Transverse colon (tissue), 4 donors: ENCODE data around the gene PHF1. TPM values are rescaled to one million over a fixed set of nuclear protein-coding genes. Genes with fewer than 3 reads are reported as not detected.

Experiments used
- DNase-seq: peaks from one replicate; pipeline ENCODE4 v3.0.0-alpha.2; 2019
- H3K27ac ChIP-seq, 4 donors: fragments of 200-600 bp; sonication (generic); 2 replicates each; pipeline ENCODE4 v1.5.1; 2016 to 2018; ENCODE audit warnings: inconsistent platforms in 4 of 4
- H3K27me3 ChIP-seq: fragments of 200-600 bp; sonication (generic); 2 replicates; pipeline ENCODE4 v1.5.1; 2017; ENCODE audit warnings: inconsistent platforms
- H3K36me3 ChIP-seq, 4 donors: fragments of 200-600 bp; sonication (generic); 2 replicates each; pipeline ENCODE4 v1.5.1; 2017 to 2019; ENCODE audit warnings: inconsistent platforms in 4 of 4
- H3K4me1 ChIP-seq, 4 donors: fragments of 200-600 bp; sonication (generic); 2 replicates each; pipeline ENCODE4 v1.5.1; 2017 to 2020; ENCODE audit warnings: inconsistent platforms in 4 of 4
- H3K4me3 ChIP-seq, 4 donors: fragments of 200-600 bp; sonication (generic); 1 replicate in 1 of 4; 2 replicates in 3 of 4; pipeline versions ENCODE4 v1.5.1 to v1.6.1; 2017 to 2019; ENCODE audit warnings: inconsistent platforms in 4 of 4
- H3K9me3 ChIP-seq, 2 donors: fragments of 200-600 bp; sonication (generic); 2 replicates each; pipeline ENCODE4 v1.5.1; 2017 to 2019; ENCODE audit warnings: inconsistent platforms in 2 of 2
- EP300 ChIP-seq: sonication (generic); formaldehyde crosslinking; IDR thresholded peaks from one replicate; pipeline ENCODE4 v1.6.1; 2017; ENCODE audit warnings: antibody characterized with exemption, low read depth
- POLR2A ChIP-seq: fragments of 450-650 bp; IDR thresholded peaks from one replicate; pipeline ENCODE4 v1.6.1; 2016; ENCODE audit warnings: antibody characterized with exemption, mild to moderate bottlenecking, moderate library complexity
- POLR2AphosphoS5 ChIP-seq, 3 donors: sonication (generic); formaldehyde crosslinking; IDR thresholded peaks; one replicate each; pipeline ENCODE4 v1.6.1; 2016; ENCODE audit warnings: antibody characterized with exemption in 3 of 3
- WGBS, 2 donors: methylation state at CpG; one replicate each; pipeline ENCODE4 v1.1.5; 2018; ENCODE audit warnings: low coverage in 1 of 2; 5-methylcytosine and 5-hydroxymethylcytosine counted together
- in situ Hi-C, 4 donors: fragments of 200-750 bp; cut with MboI; loops; one replicate each; pipeline versions ENCODE4 v1.15.0 to v1.15.1; 2017; ENCODE audit warnings: low sequenced_read_pairs in 3 of 4, low pct_ligation_motif_present in 1 of 4, low pct_unique_long_range_greater_than_20kb in 1 of 4
- intact Hi-C: fragments of 100-400 bp; cut with DNase I; formaldehyde crosslinking; loops from one replicate; pipeline ENCODE4 v1.15.1; 2023; ENCODE audit warnings: low total_unique reads
- total RNA-seq, 4 donors: library from RNA; depleted of rRNA; stranded (reverse); fragments of >200 nt; gene quantifications; one replicate each; pipeline ENCODE4 v1.1.0, GENCODE V29; 2016
- TF ChIP-seq, protein P1 (sequence below), 5 experiments: fragments of 200-600 bp in 3 of 5; fragments of 450-650 bp in 2 of 5; sonication (generic) in 3 of 5; IDR thresholded peaks; 1 replicate in 2 of 5; 2 replicates in 3 of 5; pipeline ENCODE4 v1.5.1; 2016 to 2017; ENCODE audit warnings: antibody characterized with exemption in 5 of 5, inconsistent platforms in 3 of 5, mild to moderate bottlenecking in 2 of 5, moderate library complexity in 1 of 5

Gene PHF1
- total RNA-seq, 4 donors from 2014 or later = 47.8 to 110 (median 48.4) TPM

DNA sequence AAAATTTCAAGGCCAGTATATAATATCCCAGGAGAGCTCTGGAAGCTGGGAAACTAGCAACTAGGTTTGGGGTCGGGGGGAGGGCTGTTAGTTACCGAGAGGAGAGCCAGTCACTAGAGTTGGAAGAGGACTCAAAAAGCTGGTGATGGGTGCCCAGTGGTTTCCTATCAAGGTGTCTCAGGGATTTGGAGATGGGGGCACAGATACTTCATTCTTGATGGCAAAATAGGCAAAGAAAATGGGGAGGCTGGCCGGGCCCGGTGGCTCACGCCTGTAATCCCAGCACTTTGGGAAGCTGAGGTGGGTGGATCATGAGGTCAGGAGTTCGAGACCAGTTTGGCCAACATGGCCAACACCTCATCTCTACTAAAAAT is 805 bp downstream of the PHF1 start:
- no peaks in the 10 kb centered on the region for H3K27me3 ChIP-seq

DNA sequence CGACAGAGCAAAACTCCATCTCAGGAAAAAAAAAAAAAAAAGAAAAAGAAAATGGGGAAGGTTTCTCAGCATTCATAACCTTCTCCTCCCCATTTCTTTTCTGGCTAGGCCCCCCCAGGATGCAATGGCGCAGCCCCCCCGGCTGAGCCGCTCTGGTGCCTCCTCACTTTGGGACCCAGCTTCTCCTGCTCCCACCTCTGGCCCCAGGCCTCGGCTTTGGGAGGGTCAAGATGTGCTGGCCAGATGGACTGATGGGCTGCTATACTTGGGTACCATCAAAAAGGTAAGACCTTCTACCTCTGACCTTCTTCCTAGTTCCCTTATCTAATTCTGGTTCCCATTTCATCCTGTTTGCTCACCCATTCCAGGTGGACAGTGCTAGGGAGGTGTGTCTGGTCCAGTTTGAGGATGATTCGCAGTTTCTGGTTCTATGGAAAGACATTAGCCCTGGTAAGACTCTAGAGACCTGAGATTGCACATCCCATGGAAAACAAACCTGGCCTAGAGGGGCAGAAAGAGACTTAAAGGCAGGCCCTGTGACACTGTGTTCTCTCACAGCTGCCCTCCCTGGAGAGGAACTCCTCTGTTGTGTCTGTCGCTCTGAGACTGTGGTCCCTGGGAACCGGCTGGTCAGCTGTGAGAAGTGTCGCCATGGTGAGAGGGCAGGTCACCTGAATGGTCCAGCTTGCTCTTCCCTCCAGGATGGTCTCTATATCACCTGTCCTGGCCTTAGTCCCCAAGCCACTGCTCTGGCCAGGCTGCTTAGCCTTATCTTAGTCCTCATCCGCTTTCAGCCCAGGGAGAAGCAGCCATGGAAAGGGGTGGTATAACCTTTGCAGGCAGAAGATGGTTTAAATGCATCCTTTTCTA is 1.6 kb downstream of the PHF1 start:
- H3K36me3 ChIP-seq = peaks cover 0 to 24% (median 8%) of the 10 kb centered on the region in 4 donors
- no peaks in the 10 kb centered on the region for H3K9me3 ChIP-seq
- 92% methylated on average over 2 to 10 of the region's 10 CpGs for WGBS, 2 donors
- no peak for DNase-seq
- H3K4me3 ChIP-seq = peak overlapping the region in 1 of 4 donors; percentile 95
- TF ChIP-seq EP300 = no peak
- TF ChIP-seq POLR2A = no peak
- TF ChIP-seq, protein P1, sequence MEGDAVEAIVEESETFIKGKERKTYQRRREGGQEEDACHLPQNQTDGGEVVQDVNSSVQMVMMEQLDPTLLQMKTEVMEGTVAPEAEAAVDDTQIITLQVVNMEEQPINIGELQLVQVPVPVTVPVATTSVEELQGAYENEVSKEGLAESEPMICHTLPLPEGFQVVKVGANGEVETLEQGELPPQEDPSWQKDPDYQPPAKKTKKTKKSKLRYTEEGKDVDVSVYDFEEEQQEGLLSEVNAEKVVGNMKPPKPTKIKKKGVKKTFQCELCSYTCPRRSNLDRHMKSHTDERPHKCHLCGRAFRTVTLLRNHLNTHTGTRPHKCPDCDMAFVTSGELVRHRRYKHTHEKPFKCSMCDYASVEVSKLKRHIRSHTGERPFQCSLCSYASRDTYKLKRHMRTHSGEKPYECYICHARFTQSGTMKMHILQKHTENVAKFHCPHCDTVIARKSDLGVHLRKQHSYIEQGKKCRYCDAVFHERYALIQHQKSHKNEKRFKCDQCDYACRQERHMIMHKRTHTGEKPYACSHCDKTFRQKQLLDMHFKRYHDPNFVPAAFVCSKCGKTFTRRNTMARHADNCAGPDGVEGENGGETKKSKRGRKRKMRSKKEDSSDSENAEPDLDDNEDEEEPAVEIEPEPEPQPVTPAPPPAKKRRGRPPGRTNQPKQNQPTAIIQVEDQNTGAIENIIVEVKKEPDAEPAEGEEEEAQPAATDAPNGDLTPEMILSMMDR (IDR thresholded peaks at IDR 0.05) = no peak
- TF ChIP-seq POLR2AphosphoS5 (IDR thresholded peaks at IDR 0.05) = no peak
- peaks cover 23 to 53% (median 38%) of the 10 kb centered on the region in 4 donors for H3K4me1 ChIP-seq
- no peaks in the 10 kb centered on the region for H3K27me3 ChIP-seq
- intact Hi-C loops (loop anchor here (10.0 kb wide), 1 partner anchor 98 kb away; the partner anchor contains the start of genes TAPBP and ZBTB22), in situ Hi-C loops (loop anchor here in 1 of 4 donors (25.0 kb wide), 1 partner anchor 450 kb away; the partner anchor contains the start of genes BRD2 and HLA-DMA)
- peak overlapping the region; percentile 97 to 99 (median 98) for H3K27ac ChIP-seq

More for the DNA sequence above, 805 bp downstream of the PHF1 start:
- intact Hi-C loops (loop anchor here (10.0 kb wide), 1 partner anchor 97 kb away; the partner anchor contains the start of genes TAPBP and ZBTB22), in situ Hi-C loops (loop anchor here in 1 of 4 donors (25.0 kb wide), 1 partner anchor 449 kb away; the partner anchor contains the start of genes BRD2 and HLA-DMA)
- WGBS, 2 donors = 55 to 63% methylated on average over 3 to 6 of the region's 6 CpGs
- TF ChIP-seq EP300 (no peak), POLR2AphosphoS5 (IDR thresholded peaks at IDR 0.05) (no peak), POLR2A (no peak)
- TF ChIP-seq, protein P1 (IDR thresholded peaks at IDR 0.05) = no peak
- Histone ChIP-seq H3K27ac (peak overlapping the region; percentile 97 to 99 (median 98)), H3K9me3 (no peaks in the 10 kb centered on the region), H3K4me3 (peak overlapping the region; percentile 95 to 99 (median 96)), H3K4me1 (peaks cover 18 to 46% (median 30%) of the 10 kb centered on the region in 4 donors), H3K36me3 (peaks cover 0 to 24% (median 8%) of the 10 kb centered on the region in 4 donors)
- no peak for DNase-seq

- 80 to 88% methylated on average over 8 to 14 of the region's 14 CpGs for WGBS, 2 donors
- H3K9me3 ChIP-seq = no peaks in the 10 kb centered on the region
- DNase-seq = no peak
- peaks cover 26 to 58% (median 41%) of the 10 kb centered on the region in 4 donors for H3K4me1 ChIP-seq
- TF ChIP-seq EP300 (no peak), POLR2AphosphoS5 (IDR thresholded peaks at IDR 0.05) (no peak), POLR2A (no peak)
- TF ChIP-seq, protein P1 (IDR thresholded peaks at IDR 0.05) = no peak
- H3K36me3 ChIP-seq = peaks cover 0 to 24% (median 8%) of the 10 kb centered on the region in 4 donors
- in situ Hi-C loops = loop anchor here in 1 of 4 donors (25.0 kb wide), 1 partner anchor 451 kb away; the partner anchor contains the start of genes BRD2 and HLA-DMA
- no peaks in the 10 kb centered on the region for H3K27me3 ChIP-seq
- H3K27ac ChIP-seq = no peak overlapping the region
- no peak overlapping the region for H3K4me3 ChIP-seq
- intact Hi-C loops = loop anchor here (10.0 kb wide), 1 partner anchor 99 kb away; the partner anchor contains the start of genes TAPBP and ZBTB22
Measured at GRCh38 chr6:33413241-33414120, 2.7 kb downstream of the PHF1 start.
